CD4-positive, alpha-beta T cell treated with Interleukin-6 for 4 hours (primary cell): ENCODE results near the gene KCNH8.
"Not testable (repeated sequence)": the region's sequence is repeated elsewhere in the genome, so short reads cannot be mapped to it uniquely, and the experiment has no call there.

ENCODE experiments used
- DNase-seq: peaks from one replicate; pipeline ENCODE4 v3.0.0-alpha.2; 2020; ENCODE audit warnings: mixed read lengths

Gene KCNH8

GRCh38 chr3:19147905-19148767 lies at the start of gene KCNH8:
Gene KCNH8, plus strand, starts transcription at chr3:19148510. Its CDS starts 210 bp downstream, at chr3:19148720.
- no peak for DNase-seq

DNA sequence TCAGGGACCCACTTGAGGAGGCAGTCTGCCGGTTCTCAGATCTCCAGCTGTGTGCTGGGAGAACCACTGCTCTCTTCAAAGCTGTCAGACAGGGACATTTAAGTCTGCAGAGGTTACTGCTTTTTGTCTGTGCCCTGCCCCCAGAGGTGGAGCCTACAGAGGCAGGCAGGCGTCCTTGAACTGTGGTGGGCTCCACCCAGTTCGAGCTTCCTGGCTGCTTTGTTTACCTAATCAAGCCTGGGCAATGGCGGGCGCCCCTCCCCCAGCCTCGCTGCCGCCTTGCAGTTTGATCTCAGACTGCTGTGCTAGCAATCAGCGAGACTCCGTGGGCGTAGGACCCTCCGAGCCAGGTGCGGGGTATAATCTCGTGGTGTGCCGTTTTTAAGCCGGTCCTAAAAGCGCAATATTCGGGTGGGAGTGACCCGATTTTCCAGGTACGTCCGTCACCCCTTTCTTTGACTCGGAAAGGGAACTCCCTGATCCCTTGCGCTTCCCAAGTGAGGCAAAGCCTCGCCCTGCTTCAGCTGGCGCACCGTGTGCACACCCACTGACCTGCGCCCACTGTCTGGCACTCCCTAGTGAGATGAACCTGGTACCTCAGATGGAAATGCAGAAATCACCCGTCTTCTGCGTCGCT lies 45.5 kb upstream of the KCNH8 start:
- not testable (repeated sequence) for DNase-seq

GRCh38 chr3:19103510-19103909 lies 44.8 kb upstream of the KCNH8 start:
- no peak for DNase-seq

- no peak for DNase-seq
Observed at GRCh38 chr3:19104459-19104858, 43.9 kb upstream of the KCNH8 start.

GRCh38 chr3:19105826-19106225 lies 42.5 kb upstream of the KCNH8 start:
- DNase-seq, result no peak

DNA sequence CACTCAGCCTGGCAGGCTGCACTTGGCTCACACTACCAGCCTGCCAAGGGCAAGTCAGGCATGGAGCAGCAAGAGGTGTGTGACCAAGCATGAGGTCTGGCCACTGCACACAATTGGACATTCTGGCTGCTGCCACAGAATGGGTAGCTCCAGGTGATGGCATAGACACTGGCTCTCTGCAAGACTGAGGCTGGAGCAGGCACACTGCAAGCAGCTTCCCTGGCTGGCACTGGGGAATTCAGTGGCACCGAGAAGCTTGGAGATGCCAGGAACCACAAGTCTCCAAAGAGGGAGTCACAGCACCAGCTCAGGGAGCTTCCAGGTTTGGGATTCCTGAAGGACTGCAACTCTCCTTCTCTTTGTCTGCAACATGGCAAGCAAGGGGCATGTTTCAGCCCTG lies 42.0 kb upstream of the KCNH8 start:
- no peak for DNase-seq

DNA sequence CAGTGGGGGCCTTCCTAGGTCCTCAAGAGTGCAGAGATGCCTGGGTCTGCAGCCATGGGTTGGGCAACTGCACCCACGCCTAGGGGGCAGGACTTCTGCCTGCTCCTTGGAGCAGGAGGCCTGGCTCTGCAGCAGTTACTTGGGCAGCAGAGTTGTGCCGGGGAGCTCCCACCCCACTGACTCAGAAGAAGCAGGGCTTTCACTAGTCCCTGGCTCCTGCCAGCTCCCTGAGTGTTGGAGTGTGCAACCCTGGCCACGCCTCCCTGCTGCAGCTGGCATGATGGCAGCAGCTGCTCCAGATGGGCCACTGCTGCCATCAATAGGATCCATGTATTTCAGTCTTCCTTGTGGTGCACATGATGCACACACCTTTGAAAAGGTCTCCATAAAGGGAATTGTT lies 40.6 kb upstream of the KCNH8 start:
- no peak for DNase-seq

DNA sequence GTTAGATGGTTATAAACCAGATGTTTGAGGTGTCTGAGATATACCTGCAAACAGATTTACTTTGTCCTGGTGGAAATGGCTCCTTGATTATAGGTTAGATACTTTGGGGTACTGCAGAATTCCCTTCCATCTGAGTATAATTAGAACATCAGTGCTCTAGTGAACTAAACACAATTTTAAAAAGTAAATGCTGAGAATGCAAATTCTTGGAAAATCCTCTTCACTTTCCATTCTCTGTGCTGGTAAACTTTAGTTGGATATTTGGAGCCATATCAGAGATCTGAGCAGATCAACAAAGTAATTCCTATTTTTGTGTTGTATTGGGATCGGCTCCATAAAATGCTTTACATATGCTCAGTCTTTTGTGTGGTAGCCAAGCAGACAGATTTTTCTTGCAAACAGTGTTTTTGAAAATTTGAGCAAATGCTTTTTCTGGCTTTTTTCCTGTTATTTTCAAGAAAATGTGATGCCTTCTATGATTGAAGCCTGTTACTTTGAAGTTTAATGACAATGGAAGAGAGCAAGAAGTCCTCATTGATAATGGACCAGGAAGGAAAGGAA lies 37.9 kb upstream of the KCNH8 start:
- no peak for DNase-seq

- no peak for DNase-seq
Observed at GRCh38 chr3:19114461-19114860, 33.8 kb upstream of the KCNH8 start.

- DNase-seq, result no peak
Observed at GRCh38 chr3:19116239-19116638, 32.1 kb upstream of the KCNH8 start.

DNA sequence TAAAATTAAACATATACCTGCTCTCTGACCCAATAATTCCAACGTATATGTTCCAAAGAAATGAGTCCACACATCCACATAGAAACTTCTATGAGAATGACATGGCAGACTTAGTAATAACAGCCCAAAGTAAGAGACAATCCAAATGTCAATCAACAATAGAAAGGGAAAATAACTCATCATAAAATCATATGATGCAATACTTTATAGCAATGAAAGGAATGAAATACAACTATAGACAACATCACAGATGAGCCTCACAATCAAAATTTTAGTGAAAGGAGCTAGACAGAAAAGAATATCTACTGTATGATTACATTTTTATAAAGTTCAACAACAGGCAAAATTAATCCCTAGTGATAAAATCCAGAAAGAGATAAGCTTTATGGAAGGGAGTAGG lies 23.6 kb upstream of the KCNH8 start:
- no peak for DNase-seq

GRCh38 chr3:19139863-19140262 lies 8.4 kb upstream of the KCNH8 start:
- DNase-seq, result no peak

DNA sequence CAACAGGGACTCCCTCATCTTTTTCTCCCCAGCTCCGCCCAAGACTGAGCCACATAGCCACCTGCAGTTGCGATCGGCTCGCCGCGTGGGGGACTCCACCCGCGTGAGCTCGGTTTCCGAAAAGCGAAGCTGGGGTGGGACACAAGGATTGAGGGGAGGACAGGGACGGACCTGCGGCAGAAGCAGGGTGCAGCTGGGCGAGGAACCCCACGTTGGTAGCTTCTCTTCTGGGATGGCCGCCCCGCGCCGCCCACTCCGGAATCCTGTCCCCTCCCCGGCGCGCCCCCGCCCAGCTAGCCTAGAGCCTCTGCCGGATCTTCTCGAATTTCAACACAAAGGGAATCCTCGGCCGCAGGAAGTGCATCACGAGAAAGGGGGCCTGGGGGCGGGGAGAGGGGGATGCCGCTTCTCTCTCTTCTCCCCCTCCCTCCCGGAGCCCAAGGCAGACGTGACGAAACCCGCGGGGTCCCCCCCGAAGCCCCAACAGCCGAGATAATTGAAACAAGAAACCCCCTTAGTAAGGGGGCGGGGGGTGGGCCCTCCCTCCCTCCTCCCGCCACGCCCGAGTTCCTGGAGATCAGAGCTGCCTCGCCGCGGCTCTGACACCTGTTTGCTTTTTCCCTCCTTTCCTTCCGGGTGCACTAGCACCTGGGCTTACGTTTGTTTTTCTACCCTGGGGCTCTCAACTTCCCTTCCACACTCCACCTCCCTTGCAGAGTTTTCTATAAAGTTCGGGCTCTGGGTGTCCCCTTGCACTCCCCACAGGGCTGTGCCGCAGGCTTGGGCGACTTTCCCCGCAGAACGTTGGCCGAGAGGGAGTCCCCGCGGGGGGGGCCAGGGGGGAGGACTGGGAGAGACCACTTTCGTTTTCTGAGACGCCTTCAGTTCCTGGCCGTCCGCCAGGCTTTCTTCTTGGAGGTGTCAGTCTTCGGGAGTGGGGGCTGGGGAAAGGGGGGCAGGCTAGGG lies 1.3 kb upstream of the KCNH8 start:
- peak; percentile 51 for DNase-seq

GRCh38 chr3:19148768-19149091 lies 420 bp downstream of the KCNH8 start:
- no peak for DNase-seq

DNA sequence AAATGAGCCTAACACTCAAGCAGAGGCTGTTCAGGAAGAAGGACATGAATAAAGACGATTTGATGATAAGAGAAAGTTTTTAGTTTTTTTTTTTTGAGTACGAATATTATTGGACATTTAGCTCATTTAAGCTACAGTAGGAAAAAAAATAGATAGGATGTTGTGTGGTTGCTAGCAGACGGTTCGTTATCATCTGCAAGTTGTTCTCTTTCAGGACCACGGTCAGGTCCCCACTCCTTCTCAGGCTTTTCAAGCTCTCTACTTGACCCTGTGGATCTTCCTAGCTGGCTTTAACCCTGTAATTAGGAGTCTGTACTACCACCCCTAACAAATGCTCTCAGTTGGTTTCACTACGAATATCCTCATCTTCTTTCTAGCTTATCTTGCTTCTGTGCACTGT lies 1.1 kb downstream of the KCNH8 start:
- peak; percentile 12 for DNase-seq

DNA sequence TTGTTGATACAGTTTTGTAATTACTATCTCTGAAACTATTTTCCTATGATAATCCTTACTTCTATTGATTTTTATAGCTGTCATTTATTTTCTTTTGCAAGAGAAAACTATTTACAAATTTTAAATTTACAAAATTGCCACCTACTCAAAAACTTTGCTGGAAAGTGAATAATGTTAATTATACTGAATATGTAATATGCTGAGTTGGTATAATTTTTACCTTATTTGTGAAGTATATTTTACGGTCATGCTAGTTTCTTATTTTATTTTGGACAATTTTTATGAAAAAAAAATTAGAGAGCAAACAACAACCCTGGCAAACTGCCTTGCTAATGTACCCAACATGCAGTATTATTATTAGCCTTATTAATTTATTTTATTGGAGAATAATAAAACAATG lies 2.9 kb downstream of the KCNH8 start:
- no peak for DNase-seq

DNA sequence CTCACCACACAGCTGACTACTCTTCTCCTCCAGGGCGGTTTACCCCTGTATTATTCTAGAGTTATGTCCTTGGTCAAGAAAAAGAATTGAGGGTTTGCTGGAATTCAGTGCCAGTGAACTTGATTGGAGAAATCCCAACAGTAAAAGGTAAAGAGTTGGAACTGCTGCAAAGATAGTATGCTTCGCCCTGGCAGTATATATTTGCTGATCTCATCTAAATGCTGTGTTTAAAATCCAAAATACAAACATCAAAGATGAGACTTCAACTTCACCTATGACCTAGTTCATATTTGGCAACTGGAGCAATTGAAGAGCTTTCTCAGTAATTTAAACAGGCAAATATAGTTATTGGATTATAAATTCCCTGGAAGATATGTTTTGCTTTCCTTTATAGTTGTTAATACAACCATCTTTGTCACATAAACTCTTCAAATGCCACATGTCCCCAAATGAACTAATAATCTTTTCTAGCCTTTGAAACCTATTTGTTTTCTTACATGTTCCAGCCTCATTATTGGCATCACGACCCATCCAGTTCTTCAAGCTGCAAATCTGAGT lies 6.5 kb downstream of the KCNH8 start:
- no peak for DNase-seq

DNA sequence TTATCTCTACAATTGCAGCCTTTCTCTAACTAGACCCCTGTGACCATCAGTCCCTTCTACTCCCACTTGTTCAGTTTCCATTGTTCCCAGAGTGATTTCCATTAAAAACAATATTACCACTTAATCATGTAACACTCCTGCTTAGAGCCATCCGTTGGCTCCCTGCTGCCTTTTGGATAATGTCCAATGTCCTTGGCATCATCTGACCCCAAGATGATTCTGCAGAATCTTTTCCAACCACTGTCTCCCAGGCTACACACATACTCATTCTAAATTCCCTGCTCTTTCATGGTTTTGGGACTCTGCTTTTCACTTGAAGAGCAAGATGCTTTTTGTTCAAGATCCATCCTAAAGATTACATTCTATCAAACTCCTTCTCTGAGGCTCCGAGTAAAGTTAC lies 7.1 kb downstream of the KCNH8 start:
- no peak for DNase-seq

DNA sequence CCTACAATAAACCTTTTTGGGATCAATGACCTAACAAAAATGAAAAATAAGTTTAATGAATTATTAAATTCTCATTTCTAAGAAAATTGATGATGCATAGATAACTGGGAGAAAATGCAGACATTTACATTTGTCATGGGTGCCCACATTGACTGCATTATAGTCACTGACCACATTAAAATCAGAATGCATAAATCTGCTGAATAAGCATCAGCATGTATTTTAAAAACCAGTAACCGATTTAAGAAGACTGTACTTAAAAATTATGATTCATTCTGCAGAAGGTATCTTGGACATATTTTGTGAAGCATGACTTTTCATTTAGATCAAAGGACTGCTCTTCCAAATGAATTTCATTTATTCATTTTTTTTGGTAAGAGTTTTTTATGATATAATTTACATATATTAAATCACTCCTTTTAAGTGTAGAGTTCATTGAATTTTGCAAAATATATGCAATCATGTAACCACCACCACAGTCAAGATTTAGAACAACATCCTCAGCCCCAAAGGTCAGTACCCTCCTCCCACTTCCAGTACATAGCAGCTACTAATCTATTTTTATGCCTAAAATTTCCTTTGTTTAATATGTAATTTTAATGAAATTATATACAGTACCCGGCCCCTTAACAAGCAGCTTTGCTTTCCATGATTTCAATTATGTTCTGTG lies 11.8 kb downstream of the KCNH8 start:
- DNase-seq, result no peak

GRCh38 chr3:19165654-19166053 lies 17.3 kb downstream of the KCNH8 start:
- no peak for DNase-seq

DNA sequence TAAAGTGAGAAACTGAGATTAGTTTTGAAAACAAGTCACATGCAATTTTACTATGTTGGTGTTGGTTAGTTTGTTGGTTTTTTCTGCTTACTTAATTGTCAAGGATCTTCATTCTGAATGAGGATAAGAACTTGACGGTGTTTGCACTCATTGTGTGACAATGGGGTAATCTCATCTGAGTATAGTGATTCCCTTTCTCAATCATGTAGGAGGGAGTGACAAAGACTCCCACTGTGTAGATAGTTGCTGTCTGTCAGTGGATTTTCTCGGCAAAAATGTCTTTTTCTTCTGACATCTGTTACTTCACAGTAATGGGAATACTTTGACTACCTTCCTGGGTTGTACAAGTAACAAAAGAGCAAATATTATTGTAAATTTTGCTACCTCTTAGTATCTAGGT lies 23.5 kb downstream of the KCNH8 start:
- DNase-seq, result no peak

DNA sequence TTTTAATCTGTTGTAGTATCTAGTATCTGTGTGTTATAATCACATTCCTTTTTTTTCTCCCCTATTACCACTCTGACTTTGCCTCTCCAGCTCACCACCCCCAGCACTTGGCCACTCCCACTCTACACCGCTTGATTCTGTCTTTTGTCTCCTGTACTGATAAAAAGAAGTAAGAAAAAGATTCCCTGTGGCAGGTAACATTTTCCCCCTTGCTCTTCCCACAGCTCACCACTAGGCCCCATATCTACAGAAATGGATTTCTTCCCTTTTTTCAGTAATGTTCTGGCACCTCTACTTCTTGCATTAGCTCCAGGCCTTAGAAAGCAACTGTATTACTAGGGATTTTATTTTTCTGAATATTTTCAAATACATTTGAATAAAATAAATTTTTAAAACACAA lies 25.6 kb downstream of the KCNH8 start:
- DNase-seq, result no peak
